GM12873 (cell line): ENCODE data around the gene ING4.

Source experiments
- TF ChIP-seq, protein P1 (sequence below): IDR thresholded peaks from 2 replicates; pipeline ENCODE4 v1.5.1; 2012; ENCODE audit warnings: low read depth, mild to moderate bottlenecking, moderate library complexity, low read length, control low read depth; ENCODE audit not compliant: insufficient read depth; ENCODE audit errors: missing control alignments

The ING4 gene

DNA sequence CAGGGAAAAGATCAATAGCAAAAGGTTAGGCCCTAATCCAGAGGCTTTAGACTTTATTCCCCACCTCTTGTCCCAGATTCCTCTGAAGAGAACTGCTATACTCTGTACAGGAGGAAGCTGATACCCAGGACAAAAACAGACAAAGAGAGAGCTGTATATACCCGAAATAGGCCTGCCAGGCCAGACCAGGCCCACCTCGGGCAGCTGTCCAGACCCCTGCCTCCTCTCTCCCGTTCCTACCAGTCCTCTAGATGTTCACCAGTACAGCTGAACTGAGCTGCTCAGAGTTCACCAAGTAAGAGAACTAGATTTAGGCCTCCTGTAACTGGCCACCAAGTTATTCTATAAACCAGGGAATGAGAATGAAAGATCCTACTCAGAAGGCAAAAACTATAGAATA, 60.4 kb downstream of the ING4 start:
- TF ChIP-seq, protein P1, sequence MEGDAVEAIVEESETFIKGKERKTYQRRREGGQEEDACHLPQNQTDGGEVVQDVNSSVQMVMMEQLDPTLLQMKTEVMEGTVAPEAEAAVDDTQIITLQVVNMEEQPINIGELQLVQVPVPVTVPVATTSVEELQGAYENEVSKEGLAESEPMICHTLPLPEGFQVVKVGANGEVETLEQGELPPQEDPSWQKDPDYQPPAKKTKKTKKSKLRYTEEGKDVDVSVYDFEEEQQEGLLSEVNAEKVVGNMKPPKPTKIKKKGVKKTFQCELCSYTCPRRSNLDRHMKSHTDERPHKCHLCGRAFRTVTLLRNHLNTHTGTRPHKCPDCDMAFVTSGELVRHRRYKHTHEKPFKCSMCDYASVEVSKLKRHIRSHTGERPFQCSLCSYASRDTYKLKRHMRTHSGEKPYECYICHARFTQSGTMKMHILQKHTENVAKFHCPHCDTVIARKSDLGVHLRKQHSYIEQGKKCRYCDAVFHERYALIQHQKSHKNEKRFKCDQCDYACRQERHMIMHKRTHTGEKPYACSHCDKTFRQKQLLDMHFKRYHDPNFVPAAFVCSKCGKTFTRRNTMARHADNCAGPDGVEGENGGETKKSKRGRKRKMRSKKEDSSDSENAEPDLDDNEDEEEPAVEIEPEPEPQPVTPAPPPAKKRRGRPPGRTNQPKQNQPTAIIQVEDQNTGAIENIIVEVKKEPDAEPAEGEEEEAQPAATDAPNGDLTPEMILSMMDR: no peak
